Osteoblast (primary cell): ENCODE data around the gene PDE4B. TPM values are rescaled to one million over a fixed set of nuclear protein-coding genes. Genes with fewer than 3 reads are reported as not detected.

Source experiments
- DNase-seq: peaks from one replicate; pipeline ENCODE4 v3.0.0; 2011; ENCODE audit warnings: low spot score, mixed read lengths; ENCODE audit not compliant: insufficient read length; ENCODE audit errors: missing footprints
- H2AFZ ChIP-seq: 2 replicates; pipeline ENCODE4 v1.6.0; 2011; ENCODE audit warnings: mild to moderate bottlenecking, low read length
- H3K27ac ChIP-seq: 2 replicates; pipeline ENCODE4 v1.5.1; 2011; ENCODE audit warnings: mild to moderate bottlenecking, low read depth, low read length, moderate library complexity
- H3K27me3 ChIP-seq: 2 replicates; pipeline ENCODE4 v1.6.0; 2012; ENCODE audit warnings: mild to moderate bottlenecking, control low read depth, inconsistent platforms, low read length, moderate library complexity; ENCODE audit not compliant: insufficient read depth
- H3K36me3 ChIP-seq: 2 replicates; pipeline ENCODE4 v1.5.1; 2011; ENCODE audit warnings: mild to moderate bottlenecking, low read length, control low read depth, moderate library complexity; ENCODE audit not compliant: insufficient read depth
- H3K4me1 ChIP-seq: 2 replicates; pipeline ENCODE4 v1.5.1; 2011; ENCODE audit warnings: mild to moderate bottlenecking, low read length, control low read depth, moderate library complexity; ENCODE audit not compliant: insufficient read depth
- H3K4me2 ChIP-seq: 2 replicates; pipeline ENCODE4 v1.6.0; 2011; ENCODE audit warnings: mild to moderate bottlenecking, low read length; ENCODE audit not compliant: insufficient read depth
- H3K4me3 ChIP-seq: fragments of 200-600 bp; sonication (generic); 3 replicates; pipeline ENCODE4 v1.5.1; 2012; ENCODE audit warnings: mild to moderate bottlenecking, low read length, inconsistent platforms; ENCODE audit not compliant: insufficient read depth
- H3K79me2 ChIP-seq: 2 replicates; pipeline ENCODE4 v1.6.0; 2012; ENCODE audit warnings: mild to moderate bottlenecking, low read length, control low read depth, inconsistent platforms; ENCODE audit not compliant: insufficient read depth
- H3K9me3 ChIP-seq: 2 replicates; pipeline ENCODE4 v1.5.1; 2011; ENCODE audit warnings: low read depth, low read length, control low read depth
- H4K20me1 ChIP-seq: 2 replicates; pipeline ENCODE4 v1.6.0; 2012; ENCODE audit warnings: mild to moderate bottlenecking, low read length, control low read depth; ENCODE audit not compliant: insufficient read depth
- CTCF ChIP-seq: IDR thresholded peaks from 2 replicates; pipeline ENCODE4 v1.5.1; 2011; ENCODE audit warnings: mild to moderate bottlenecking, low read depth, low read length, moderate library complexity; ENCODE audit errors: extremely low read depth
- total RNA-seq: library from RNA; depleted of rRNA; stranded (reverse); fragments of >200 nt; gene quantifications from 2 replicates; pipeline ENCODE4 v1.2.3, GENCODE V29; 2012

The PDE4B gene
- total RNA-seq, 1 donor, result 21.4 TPM

DNA sequence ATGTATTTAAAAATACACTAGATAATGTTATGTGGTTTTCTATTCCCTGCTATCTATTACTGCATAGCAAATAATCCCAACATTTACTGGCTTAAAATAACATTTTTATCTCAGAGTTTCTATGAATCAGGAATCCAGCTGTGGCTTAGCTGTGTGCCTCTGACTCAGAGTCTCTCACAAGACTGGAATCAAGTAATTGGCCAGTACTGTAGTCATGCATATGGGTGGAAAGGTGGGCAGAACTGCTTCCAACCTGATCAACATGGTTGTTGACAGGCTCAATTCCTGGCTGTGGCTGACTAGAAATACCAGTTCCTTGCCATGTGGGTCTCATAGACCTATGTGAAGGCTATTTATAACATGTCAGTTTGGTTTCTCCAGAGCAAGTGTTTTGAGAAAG, 131.8 kb downstream of the PDE4B start:
- no peaks in the 10 kb centered on the region for H3K36me3 ChIP-seq
- no peak overlapping the region for H3K4me3 ChIP-seq
- DNase-seq, result peak; percentile 93
- H4K20me1 ChIP-seq, result no peaks in the 10 kb centered on the region
- peak overlapping the region; percentile 48 for H3K27ac ChIP-seq
- no peaks in the 10 kb centered on the region for H3K9me3 ChIP-seq
- no peak overlapping the region for H3K4me2 ChIP-seq
- H3K79me2 ChIP-seq, result no peaks in the 10 kb centered on the region
- H3K27me3 ChIP-seq, result no peaks in the 10 kb centered on the region
- H2AFZ ChIP-seq, result no peak overlapping the region
- H3K4me1 ChIP-seq, result peaks cover 5% of the 10 kb centered on the region
- TF ChIP-seq CTCF, result no peak

- H4K20me1 ChIP-seq, result no peaks in the 10 kb centered on the region
- H3K27ac ChIP-seq, result no peak overlapping the region
- no peak for TF ChIP-seq CTCF
- H3K79me2 ChIP-seq, result no peaks in the 10 kb centered on the region
- H3K27me3 ChIP-seq, result no peaks in the 10 kb centered on the region
- no peak overlapping the region for H2AFZ ChIP-seq
- H3K9me3 ChIP-seq, result no peaks in the 10 kb centered on the region
- peaks cover 5% of the 10 kb centered on the region for H3K4me1 ChIP-seq
- H3K4me3 ChIP-seq, result no peak overlapping the region
- no peaks in the 10 kb centered on the region for H3K36me3 ChIP-seq
- no peak for DNase-seq
- no peak overlapping the region for H3K4me2 ChIP-seq
Observed at GRCh38 chr1:65938506-65938905, 145.8 kb downstream of the PDE4B start.

DNA sequence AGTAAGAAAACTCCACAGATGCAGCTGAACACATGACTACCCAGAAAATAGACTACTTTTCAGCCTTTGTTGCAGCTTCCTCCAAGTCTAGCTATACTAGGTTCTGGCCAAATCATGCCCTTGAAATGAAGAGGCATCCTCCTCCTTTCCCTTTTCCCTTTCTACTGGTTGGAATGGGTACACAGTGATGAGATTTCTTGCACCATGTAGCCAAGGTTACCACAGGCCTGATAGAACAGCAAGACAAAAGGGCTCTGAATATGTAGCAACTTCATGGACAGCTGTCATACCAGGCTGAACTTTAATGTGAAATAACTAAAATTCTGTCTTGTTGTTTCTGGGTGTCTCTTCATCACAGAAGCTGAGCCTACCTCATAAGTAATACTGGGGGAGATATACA, 146.5 kb downstream of the PDE4B start:
- peaks cover 5% of the 10 kb centered on the region for H3K4me1 ChIP-seq
- no peak overlapping the region for H3K4me3 ChIP-seq
- no peaks in the 10 kb centered on the region for H3K27me3 ChIP-seq
- no peak overlapping the region for H2AFZ ChIP-seq
- no peak for TF ChIP-seq CTCF
- no peak for DNase-seq
- no peaks in the 10 kb centered on the region for H3K79me2 ChIP-seq
- no peaks in the 10 kb centered on the region for H4K20me1 ChIP-seq
- H3K4me2 ChIP-seq, result no peak overlapping the region
- no peaks in the 10 kb centered on the region for H3K9me3 ChIP-seq
- H3K36me3 ChIP-seq, result no peaks in the 10 kb centered on the region
- H3K27ac ChIP-seq, result no peak overlapping the region

GRCh38 chr1:65939636-65940035, 146.9 kb downstream of the PDE4B start:
- no peak for TF ChIP-seq CTCF
- no peak overlapping the region for H3K4me3 ChIP-seq
- peaks cover 5% of the 10 kb centered on the region for H3K4me1 ChIP-seq
- no peak overlapping the region for H3K4me2 ChIP-seq
- no peak for DNase-seq
- H2AFZ ChIP-seq, result no peak overlapping the region
- no peak overlapping the region for H3K27ac ChIP-seq
- no peaks in the 10 kb centered on the region for H3K79me2 ChIP-seq
- no peaks in the 10 kb centered on the region for H3K36me3 ChIP-seq
- no peaks in the 10 kb centered on the region for H3K27me3 ChIP-seq
- no peaks in the 10 kb centered on the region for H3K9me3 ChIP-seq
- no peaks in the 10 kb centered on the region for H4K20me1 ChIP-seq
